NCI-H526 (cell line): Measurements from ENCODE around the gene PPCS.
"Not testable (repeated sequence)": the region's sequence is repeated elsewhere in the genome, so short reads cannot be mapped to it uniquely, and the experiment has no call there.

Source experiments
- DNase-seq, 2 experiments: peaks; one replicate each; lab custom pipeline; 2025; lab: John Stamatoyannopoulos, UW

The PPCS gene

GRCh38 chr1:42453386-42453785 is 3.0 kb upstream of the PPCS start:
- DNase-seq: no peak

DNA sequence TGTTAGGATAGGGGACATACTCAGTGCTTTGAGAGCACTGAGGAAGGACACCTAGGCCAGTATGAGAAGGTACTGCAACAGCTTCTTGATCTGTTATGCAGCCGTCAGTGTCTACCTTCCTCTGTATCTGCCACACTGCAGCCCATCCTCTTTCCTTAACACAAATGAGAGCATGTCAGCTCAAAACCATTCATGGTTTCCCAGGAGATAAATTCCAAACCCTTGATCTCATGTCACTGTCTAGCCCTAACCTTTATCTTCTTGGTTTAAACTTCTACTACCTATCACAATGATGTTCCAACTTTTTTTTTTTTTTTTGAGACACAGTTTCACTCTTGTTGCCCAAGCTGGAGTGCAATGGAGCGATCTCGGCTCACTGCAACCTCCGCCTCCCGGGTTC is 1.9 kb upstream of the PPCS start:
- DNase-seq: no peak

DNA sequence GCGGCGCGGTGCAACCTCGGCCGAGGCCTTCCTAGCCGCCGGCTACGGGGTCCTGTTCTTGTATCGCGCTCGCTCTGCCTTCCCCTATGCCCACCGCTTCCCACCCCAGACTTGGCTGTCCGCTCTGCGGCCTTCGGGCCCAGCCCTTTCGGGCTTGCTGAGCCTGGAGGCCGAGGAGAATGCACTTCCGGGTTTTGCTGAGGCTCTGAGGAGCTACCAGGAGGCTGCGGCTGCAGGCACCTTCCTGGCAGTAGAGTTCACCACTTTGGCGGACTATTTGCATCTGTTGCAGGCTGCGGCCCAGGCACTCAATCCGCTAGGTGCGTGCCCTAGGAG is 379 bp downstream of the PPCS start:
- peak; percentile 60 to 91 for DNase-seq

DNA sequence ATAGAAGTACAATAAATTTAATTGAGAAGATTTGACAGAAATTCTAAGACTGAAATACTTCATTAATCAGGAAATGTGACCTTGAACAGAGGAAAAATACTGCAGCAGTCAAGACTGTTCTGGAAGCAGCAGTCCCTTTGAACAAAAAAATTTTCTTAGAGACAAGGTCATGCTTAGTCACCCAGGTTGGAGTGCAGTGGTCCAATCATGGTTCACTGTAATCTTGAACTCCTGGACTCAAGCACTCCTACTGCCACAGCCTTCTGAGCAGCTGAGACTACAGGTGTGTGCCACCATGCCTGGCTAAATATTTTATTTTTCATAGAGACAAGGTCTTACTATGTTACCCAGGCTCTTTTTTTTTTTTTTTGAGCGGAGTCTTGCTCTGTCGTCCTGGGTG is 4.9 kb downstream of the PPCS start:
- no peak for DNase-seq

- peak; percentile 100 for DNase-seq
Measured at GRCh38 chr1:42462828-42463763, 6.8 kb downstream of the PPCS start, which contains the start of gene CCDC30. CCDC30 (plus strand) TSS chr1:42463286; CDS start chr1:42480552, 17,266 bp downstream.

DNA sequence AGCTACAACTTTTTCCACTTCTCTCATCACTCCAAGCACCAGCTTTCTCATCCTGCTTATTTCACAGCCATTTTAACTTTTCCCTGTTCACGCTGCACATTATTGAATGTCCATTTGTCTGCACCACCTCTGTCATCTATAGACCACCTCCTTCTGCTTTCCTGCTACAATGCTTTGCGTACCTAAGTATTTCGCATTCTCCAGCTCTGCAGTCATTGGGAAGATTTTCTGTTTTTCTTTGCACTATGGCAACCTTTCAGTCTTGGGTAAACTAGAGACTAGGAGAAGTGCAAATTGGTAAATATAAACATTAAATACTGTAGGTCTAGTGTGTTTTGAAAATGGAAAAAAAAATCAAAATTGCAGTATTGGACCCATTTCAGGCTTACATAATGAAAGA is 7.6 kb downstream of the PPCS start:
- peak in 1 of 2 experiments; percentile 46 for DNase-seq

- DNase-seq: no peak
Measured at GRCh38 chr1:42466030-42466429, 9.7 kb downstream of the PPCS start.

DNA sequence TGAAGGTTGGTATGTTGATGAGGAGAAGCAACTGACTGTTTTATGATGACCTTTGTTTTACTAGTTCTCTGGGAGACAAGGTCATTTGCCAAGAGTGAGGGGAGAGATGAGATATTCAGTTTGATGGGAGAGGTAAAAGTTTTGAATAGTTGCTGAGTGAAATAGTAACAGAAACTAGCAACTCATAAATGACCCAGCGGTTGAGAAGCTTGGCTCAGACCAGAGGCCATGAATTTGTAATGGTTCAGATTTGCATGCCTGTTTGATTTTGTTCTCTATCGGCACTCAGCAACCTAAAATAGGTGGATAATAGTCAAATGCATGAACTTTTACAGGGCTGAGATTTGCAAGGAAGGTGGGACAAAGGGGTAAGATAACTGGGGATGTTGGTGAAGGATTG is 13.4 kb downstream of the PPCS start:
- DNase-seq: peak in 1 of 2 experiments; percentile 16

DNA sequence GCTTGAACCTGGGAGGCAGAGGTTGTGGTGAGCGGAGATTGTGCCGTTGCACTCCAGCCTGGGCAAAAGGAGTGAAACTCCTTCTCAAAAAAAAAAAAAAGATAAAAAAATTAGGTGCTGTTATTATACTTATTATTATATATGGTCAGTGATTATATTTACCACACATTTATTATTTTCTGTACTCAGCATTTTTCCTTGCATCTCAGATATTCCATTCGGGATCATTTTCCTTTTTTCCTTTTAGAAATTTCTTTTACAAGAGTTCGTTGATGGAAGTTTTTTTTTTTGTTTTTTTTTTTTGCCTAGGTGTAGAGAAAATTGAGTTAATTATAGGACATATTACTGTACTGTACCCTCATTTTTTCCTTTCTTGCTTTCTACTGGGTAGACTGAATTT is 20.3 kb downstream of the PPCS start:
- DNase-seq: no peak

DNA sequence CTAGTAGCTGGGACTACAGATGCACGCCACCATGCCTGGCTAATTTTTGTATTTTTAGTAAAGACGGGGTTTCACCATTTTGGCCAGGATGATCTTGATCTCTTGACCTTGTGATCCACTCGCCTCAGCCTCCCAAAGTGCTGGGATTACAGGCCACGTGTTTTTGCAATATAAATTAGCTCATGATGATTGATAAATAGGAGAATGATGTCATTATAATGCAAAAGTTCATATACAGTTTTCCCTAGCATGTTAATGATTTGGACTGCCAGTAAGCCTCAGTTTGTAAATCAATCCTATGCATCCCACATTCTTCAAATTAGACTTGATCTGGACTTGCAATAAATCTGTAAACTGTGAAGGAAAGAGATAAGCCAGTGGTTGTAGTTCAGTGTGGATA is 21.0 kb downstream of the PPCS start:
- DNase-seq: not testable (repeated sequence)

DNA sequence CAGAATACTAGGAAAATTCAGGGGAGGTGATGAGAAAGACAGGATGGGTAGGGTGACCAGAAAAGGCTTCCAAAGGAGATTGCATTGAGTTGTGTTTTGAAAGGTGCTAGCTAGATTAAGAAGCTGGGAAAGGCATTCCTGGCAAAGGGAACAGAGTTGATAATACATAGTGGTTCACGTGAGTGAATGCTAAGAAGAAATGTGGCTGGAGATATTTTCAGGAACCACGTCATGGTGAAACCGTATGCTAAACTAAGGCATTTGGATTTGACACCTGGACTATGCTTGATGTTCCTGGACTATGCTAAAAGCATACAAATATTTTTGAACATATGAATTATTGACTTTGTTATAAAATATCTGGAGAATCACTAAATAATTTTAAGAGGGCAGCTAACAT is 21.4 kb downstream of the PPCS start:
- no peak for DNase-seq

- DNase-seq: peak; percentile 34 to 52
Measured at GRCh38 chr1:42479621-42480020, 23.3 kb downstream of the PPCS start.

DNA sequence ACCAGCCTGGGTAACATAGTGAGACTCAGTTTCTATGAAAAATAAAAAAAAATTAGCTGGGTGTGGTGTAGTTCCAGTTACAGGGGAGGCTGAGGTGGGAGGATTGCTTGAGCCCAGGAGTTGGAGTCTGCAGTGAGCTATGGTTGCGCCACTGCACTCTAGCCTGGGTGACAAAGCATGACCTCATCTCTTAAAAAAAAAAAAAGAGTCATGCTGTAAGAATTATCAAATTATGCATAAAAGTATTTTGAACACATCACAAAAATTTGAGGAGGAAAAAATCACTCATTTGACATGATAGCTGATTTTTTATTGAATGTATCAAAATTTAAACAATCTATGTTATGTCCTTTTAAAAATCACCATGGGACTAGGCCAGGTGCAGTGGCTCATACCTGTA is 24.6 kb downstream of the PPCS start:
- DNase-seq: no peak

GRCh38 chr1:42482635-42483153 is 26.4 kb downstream of the PPCS start:
- DNase-seq: no peak

DNA sequence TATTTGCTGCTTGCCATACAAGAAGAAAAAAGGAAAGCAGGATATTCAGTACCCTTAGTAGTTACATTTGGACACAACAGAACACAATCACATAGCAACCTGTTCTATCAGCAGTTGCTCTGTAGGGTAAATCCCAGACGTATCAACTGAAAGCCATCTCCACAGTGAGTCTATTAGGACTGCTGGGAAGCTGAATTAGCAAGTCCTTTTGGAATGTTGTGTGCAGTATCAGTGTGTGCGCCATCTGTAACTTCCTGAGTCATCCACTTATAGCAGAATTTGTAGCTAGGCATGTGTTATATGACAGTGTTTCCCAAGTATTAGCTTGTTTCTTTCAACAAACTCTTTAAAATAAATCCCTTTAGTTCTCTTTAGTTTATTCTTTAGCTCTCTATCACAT is 28.0 kb downstream of the PPCS start:
- DNase-seq: no peak

GRCh38 chr1:42490237-42490636 is 33.9 kb downstream of the PPCS start:
- DNase-seq: no peak

DNA sequence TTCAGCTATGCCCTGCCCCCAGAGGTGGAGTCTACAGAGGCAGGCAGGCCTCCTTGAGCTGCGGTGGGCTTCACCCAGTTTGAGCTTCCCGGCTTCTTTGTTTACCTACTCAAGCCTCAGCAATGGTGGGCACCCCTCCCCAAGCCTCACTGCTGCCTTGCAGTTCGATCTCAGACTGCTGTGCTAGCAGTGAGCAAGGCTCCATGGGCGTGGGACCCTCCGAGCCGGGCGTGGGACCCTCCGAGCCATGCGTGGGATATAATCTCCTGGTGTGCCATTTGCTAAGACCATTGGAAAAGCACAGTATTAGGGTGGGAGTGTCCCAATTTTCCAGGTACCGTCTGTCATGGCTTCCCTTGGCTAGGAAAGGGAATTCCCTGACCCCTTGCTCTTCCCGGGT is 45.7 kb downstream of the PPCS start:
- DNase-seq: not testable (repeated sequence)

GRCh38 chr1:42504535-42505128 is 48.3 kb downstream of the PPCS start:
- no peak for DNase-seq

DNA sequence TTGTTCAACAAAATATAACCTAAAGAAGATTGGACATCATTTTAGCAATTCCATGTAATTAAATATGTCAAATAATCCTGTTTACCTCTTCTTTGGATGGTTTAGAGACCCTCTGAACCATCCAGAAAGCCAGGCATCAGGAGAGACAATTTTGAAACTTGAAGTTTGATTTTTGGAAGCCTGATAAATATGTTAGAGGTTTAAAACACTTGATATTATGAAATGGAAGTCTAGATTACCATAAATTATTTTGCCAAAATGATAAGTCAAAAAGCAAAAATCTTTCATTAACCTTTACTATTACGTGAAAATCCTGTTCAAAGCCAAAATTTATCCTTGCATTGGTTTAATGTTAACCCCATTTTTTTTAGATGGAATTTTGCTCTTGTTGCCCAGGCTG is 50.2 kb downstream of the PPCS start:
- DNase-seq: no peak
